WTC11 (cell line): ENCODE results near the gene AKAP7.

ENCODE experiments used
- ATF1 ChIP-seq: sonication (generic); formaldehyde crosslinking; IDR thresholded peaks from 2 replicates; pipeline ENCODE4 v1.8.1; 2023; ENCODE audit warnings: mild to moderate bottlenecking, moderate library complexity, missing genetic modification reagents
- HMGXB4 ChIP-seq: sonication (generic); formaldehyde crosslinking; IDR thresholded peaks from 2 replicates; pipeline ENCODE4 v1.8.1; 2023; ENCODE audit warnings: mild to moderate bottlenecking, moderate library complexity, missing genetic modification reagents
- JUN ChIP-seq: sonication (generic); formaldehyde crosslinking; IDR thresholded peaks from 2 replicates; pipeline ENCODE4 v1.8.0; 2023; ENCODE audit warnings: mild to moderate bottlenecking, missing genetic modification reagents
- KAT7 ChIP-seq: sonication (generic); formaldehyde crosslinking; IDR thresholded peaks from 2 replicates; pipeline ENCODE4 v1.8.1; 2023; ENCODE audit warnings: missing genetic modification reagents, mild to moderate bottlenecking, borderline replicate concordance
- SP1 ChIP-seq: sonication (generic); formaldehyde crosslinking; conservative IDR thresholded peaks from 2 replicates; pipeline ENCODE4 v1.8.1; 2022; ENCODE audit warnings: missing genetic modification reagents
- TCF7 ChIP-seq: sonication (generic); formaldehyde crosslinking; IDR thresholded peaks from 2 replicates; pipeline ENCODE4 v1.8.0; 2022; ENCODE audit warnings: mild to moderate bottlenecking, low read depth, missing genetic modification reagents, moderate library complexity
- ZBTB21 ChIP-seq: sonication (generic); formaldehyde crosslinking; IDR thresholded peaks from 2 replicates; pipeline ENCODE4 v1.8.1; 2023; ENCODE audit warnings: mild to moderate bottlenecking, missing genetic modification reagents, borderline replicate concordance
- ZNF512 ChIP-seq: sonication (generic); formaldehyde crosslinking; IDR thresholded peaks from 2 replicates; pipeline ENCODE4 v1.8.1; 2022; ENCODE audit warnings: missing genetic modification reagents, borderline replicate concordance
- TF ChIP-seq, protein P1 (sequence below): sonication (generic); formaldehyde crosslinking; IDR thresholded peaks from 2 replicates; pipeline ENCODE4 v1.8.1; 2022; ENCODE audit warnings: low read depth, missing genetic modification reagents, borderline replicate concordance
- TF ChIP-seq, protein P2 (sequence below): fragments of 200-600 bp; IDR thresholded peaks from 2 replicates; pipeline ENCODE4 v1.8.0; 2022; ENCODE audit warnings: antibody characterized with exemption
- TF ChIP-seq, protein P3 (sequence below): sonication (generic); formaldehyde crosslinking; IDR thresholded peaks from 2 replicates; pipeline ENCODE4 v1.8.1; 2023; ENCODE audit warnings: mild to moderate bottlenecking, missing genetic modification reagents, moderate library complexity
- TF ChIP-seq, protein P4 (sequence below): sonication (generic); formaldehyde crosslinking; IDR thresholded peaks from 2 replicates; pipeline ENCODE4 v1.8.1; 2022; ENCODE audit warnings: mild to moderate bottlenecking, missing genetic modification reagents, moderate library complexity, borderline replicate concordance
- TF ChIP-seq, protein P5 (sequence below): sonication (generic); formaldehyde crosslinking; IDR thresholded peaks from 2 replicates; pipeline ENCODE4 v1.8.1; 2023; ENCODE audit warnings: mild to moderate bottlenecking, missing genetic modification reagents
- TF ChIP-seq, protein P6 (sequence below): sonication (generic); formaldehyde crosslinking; IDR thresholded peaks from 2 replicates; pipeline ENCODE4 v1.8.0; 2022; ENCODE audit warnings: mild to moderate bottlenecking, missing genetic modification reagents

DNA sequence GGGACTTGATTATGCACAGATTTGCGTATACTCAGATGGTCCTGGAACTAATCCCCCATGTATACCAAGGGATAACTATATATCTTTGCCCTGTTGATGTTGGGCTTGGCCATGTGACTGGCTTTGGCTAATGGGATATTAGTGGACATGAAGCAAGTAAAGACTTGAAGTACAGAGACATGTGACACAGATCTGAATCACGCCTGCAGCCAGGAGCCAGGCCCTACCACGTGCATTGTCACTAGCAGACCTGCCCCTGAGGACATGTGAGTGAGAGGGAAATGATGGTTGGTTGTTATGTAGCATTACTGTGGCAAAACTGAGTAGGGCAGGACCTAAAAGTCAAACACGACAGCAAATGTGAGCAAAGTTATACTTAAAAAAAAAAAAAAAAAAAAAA, 155.7 kb downstream of the AKAP7 start:
- TF ChIP-seq ATF1 (CRISPR knock-in tag): no peak
- TF ChIP-seq HMGXB4 (CRISPR knock-in tag): no peak
- no peak for TF ChIP-seq SP1 (CRISPR knock-in tag)
- TF ChIP-seq, protein P1, sequence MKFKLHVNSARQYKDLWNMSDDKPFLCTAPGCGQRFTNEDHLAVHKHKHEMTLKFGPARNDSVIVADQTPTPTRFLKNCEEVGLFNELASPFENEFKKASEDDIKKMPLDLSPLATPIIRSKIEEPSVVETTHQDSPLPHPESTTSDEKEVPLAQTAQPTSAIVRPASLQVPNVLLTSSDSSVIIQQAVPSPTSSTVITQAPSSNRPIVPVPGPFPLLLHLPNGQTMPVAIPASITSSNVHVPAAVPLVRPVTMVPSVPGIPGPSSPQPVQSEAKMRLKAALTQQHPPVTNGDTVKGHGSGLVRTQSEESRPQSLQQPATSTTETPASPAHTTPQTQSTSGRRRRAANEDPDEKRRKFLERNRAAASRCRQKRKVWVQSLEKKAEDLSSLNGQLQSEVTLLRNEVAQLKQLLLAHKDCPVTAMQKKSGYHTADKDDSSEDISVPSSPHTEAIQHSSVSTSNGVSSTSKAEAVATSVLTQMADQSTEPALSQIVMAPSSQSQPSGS: no peak
- TF ChIP-seq, protein P2, sequence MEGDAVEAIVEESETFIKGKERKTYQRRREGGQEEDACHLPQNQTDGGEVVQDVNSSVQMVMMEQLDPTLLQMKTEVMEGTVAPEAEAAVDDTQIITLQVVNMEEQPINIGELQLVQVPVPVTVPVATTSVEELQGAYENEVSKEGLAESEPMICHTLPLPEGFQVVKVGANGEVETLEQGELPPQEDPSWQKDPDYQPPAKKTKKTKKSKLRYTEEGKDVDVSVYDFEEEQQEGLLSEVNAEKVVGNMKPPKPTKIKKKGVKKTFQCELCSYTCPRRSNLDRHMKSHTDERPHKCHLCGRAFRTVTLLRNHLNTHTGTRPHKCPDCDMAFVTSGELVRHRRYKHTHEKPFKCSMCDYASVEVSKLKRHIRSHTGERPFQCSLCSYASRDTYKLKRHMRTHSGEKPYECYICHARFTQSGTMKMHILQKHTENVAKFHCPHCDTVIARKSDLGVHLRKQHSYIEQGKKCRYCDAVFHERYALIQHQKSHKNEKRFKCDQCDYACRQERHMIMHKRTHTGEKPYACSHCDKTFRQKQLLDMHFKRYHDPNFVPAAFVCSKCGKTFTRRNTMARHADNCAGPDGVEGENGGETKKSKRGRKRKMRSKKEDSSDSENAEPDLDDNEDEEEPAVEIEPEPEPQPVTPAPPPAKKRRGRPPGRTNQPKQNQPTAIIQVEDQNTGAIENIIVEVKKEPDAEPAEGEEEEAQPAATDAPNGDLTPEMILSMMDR: no peak
- TF ChIP-seq, protein P3, sequence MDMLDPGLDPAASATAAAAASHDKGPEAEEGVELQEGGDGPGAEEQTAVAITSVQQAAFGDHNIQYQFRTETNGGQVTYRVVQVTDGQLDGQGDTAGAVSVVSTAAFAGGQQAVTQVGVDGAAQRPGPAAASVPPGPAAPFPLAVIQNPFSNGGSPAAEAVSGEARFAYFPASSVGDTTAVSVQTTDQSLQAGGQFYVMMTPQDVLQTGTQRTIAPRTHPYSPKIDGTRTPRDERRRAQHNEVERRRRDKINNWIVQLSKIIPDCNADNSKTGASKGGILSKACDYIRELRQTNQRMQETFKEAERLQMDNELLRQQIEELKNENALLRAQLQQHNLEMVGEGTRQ (CRISPR knock-in tag): 0 out of 2 replicates have a peak, but pooled peaks have one; percentile 21
- no peak for TF ChIP-seq ZNF512 (CRISPR knock-in tag)
- no peak for TF ChIP-seq JUN (CRISPR knock-in tag)
- TF ChIP-seq KAT7: no peak
- no peak for TF ChIP-seq TCF7
- TF ChIP-seq, protein P4, sequence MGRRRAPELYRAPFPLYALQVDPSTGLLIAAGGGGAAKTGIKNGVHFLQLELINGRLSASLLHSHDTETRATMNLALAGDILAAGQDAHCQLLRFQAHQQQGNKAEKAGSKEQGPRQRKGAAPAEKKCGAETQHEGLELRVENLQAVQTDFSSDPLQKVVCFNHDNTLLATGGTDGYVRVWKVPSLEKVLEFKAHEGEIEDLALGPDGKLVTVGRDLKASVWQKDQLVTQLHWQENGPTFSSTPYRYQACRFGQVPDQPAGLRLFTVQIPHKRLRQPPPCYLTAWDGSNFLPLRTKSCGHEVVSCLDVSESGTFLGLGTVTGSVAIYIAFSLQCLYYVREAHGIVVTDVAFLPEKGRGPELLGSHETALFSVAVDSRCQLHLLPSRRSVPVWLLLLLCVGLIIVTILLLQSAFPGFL (CRISPR knock-in tag): no peak
- TF ChIP-seq, protein P5, sequence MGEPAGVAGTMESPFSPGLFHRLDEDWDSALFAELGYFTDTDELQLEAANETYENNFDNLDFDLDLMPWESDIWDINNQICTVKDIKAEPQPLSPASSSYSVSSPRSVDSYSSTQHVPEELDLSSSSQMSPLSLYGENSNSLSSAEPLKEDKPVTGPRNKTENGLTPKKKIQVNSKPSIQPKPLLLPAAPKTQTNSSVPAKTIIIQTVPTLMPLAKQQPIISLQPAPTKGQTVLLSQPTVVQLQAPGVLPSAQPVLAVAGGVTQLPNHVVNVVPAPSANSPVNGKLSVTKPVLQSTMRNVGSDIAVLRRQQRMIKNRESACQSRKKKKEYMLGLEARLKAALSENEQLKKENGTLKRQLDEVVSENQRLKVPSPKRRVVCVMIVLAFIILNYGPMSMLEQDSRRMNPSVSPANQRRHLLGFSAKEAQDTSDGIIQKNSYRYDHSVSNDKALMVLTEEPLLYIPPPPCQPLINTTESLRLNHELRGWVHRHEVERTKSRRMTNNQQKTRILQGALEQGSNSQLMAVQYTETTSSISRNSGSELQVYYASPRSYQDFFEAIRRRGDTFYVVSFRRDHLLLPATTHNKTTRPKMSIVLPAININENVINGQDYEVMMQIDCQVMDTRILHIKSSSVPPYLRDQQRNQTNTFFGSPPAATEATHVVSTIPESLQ: no peak
- TF ChIP-seq, protein P6, sequence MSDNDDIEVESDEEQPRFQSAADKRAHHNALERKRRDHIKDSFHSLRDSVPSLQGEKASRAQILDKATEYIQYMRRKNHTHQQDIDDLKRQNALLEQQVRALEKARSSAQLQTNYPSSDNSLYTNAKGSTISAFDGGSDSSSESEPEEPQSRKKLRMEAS (CRISPR knock-in tag): no peak
- no peak for TF ChIP-seq ZBTB21 (CRISPR knock-in tag)
